Activated T-helper 9 cell treated with anti-CD3 and anti-CD28 coated beads, Interleukin-2, amount 50 U/mL, for 16 hours (primary cell): ENCODE measurements around the gene TIFAB.
"Not testable (repeated sequence)": the region's sequence is repeated elsewhere in the genome, so short reads cannot be mapped to it uniquely, and the experiment has no call there.

Experiments used
- DNase-seq: peaks from one replicate; pipeline ENCODE4 v3.0.0-alpha.2; 2020; ENCODE audit warnings: low read depth

TIFAB gene, protein sequence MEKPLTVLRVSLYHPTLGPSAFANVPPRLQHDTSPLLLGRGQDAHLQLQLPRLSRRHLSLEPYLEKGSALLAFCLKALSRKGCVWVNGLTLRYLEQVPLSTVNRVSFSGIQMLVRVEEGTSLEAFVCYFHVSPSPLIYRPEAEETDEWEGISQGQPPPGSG

DNA sequence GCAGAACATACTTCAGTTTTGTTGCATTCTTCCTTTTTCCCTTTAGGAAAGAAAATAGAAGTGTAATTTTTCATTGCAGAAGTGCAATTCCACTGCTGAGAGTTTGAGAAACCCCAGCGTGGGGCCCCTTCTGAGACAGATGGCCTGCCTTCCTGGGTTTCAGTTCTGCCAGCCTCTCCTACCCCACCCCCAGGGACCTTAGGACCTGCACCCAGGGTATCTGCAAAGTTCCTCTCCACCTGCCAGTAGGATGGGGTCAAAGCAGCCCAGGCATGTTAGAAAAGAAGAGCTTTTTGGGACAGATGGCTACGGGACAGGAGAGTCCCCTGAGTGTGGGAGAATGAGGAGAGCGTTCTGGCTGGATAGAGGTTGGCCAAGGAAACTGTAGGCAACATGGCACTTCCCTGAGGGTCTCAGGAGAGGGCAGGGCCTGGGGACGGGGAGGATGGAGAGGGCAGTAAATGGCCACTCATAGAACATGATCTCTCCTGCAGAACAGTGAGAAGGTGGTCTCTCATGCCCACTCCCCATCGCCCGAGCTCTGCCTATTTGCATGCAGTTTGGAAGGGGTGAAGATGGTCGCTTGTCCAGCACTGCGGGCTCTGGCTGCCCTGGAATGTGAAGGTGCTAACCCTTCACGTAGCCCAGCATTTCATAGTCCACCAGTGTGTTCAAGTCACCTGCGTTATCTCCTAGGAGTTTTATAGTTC lies at the start of gene TIFAB:
Gene TIFAB, minus strand, starts transcription at position 31 of the 710 bp plus-strand sequence. CDS start 2,412 bp downstream, outside the sequence.
- no peak for DNase-seq

DNA sequence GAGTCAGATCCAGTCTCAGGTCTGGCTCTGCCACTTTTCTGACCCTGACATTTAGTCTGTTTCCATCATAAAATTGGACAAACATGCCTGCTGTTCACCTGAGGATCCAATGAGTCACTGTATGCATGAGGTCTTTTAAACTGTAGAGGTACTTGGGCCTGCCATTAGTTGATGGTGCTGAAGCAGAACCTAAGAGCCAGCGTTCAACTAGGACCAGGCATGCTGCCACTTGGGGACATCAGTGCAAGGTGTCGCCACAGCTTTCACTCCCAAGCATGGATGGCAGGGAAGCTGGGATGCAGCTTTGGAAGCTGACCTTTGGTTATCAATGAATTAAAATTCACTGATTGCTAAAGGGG lies 46.5 kb upstream of the TIFAB start:
- no peak for DNase-seq

DNA sequence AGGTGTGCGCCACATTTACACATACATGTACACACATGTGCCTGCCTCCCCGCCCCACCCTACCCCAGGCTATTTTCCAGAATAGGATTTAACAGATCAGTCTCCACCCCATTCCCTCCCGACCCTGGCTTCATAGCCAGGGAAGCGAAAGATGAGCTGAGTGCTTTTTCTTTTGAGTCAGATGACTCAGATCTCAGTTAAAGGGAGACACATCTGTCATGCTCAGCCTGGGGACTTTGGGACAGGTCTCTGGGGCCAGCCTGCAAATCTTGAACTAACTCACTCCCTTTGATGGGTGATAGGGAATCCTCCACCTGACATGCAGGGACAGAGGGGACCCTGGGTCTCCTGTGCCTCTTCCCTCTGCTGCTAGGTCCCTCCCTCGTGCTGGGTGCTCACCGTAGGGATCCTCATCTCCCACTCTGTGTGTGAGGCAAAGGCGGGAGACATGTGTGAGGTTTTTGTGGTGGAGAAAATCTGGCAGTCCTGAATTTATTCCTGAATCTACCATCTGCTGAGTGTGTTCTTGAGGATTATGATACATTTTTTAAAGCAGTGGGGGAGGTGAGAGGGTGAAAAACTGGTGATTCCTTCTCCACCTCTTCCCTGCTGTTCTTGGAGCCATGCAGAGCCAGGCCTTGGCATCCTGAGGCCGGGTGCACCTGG lies 46.0 kb upstream of the TIFAB start:
- DNase-seq, result no peak

DNA sequence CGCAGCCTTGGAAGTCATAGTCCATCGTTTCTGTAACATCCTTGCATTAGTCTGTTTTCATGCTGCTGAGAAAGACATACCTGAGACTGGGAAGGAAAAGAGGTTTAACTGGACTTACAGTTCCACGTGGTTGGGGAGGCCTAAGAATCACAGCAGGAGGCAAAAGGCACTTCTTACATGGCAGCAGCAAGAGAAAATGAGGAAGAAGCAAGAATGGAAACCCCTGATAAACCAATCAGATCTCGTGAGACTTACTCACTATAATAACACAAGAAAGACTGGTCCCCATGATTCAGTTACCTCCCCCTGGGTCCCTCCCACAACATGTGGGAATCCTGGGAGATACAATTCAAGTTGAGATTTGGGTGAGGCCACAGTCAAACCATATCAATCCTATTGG lies 43.4 kb upstream of the TIFAB start:
- not testable (repeated sequence) for DNase-seq

DNA sequence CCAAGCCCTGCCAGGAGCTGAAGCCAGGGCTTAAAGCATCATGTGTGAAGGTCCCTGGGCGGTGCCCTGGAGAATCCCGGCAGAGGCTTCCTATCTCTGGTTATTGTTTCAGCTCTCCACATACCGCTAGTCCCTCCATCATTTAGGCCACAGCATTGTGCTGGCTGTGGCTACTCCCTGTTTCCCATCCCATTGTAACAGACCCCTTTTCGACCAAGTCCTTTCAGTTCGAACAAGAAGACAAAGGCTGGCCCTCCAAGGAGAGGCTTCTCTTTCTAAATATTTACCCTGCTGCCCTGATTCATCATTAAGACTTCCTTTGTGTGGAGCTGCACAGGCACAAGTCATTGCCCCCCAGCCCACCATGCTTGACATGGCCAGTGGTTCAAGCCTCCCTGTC lies 42.0 kb upstream of the TIFAB start:
- DNase-seq, result no peak

DNA sequence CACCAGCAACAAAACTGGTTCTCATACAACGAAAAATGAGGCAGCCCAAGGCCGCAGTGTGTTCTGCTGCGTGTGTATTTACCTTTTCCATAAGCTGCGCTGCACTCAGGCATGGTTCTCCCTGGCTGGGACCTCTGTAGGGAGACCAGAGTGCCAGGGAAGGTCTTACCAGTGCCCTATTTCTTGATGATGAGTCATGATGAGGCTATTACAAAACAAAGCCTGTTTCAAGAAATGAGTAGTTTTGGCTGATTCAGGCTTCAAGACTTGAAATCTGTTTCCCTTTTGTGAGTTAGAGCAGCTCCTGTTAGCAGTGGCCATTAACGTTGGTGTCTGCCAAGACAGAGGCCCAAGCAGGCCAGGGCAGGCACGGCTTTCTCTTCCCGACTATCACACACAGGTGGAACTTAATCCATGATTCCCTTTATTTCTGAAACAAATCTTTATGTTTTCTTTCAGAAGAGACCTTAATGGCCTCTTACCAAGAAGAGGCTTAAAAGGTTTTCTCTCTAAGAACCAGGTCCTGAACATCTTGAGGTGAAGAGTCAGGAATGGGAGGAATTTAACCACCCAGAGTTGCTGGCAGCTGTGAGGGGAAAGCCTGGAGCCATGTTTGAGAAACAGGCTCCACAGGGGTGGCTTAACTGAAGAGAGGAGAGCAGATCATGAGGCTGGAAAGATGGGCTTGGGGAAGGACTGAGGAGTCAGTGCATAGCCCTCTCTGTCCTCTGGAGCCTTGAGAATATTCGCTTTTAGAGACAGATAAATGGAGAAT lies 41.4 kb upstream of the TIFAB start:
- no peak for DNase-seq

DNA sequence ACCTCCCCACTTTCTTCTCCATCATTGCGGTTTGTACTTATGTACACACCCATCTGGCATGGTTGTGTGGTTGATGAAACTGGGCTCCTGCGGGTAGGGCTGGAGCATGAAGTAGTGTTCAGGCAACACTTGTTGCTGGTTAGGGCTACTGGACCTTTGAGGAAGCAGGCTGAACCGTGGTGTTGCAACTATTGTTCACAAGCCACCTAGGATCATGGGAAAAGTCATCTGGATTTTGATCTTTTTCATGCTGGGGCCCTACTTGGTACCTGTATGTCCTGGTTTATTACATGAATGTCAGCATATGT lies 40.1 kb upstream of the TIFAB start:
- DNase-seq, result no peak

DNA sequence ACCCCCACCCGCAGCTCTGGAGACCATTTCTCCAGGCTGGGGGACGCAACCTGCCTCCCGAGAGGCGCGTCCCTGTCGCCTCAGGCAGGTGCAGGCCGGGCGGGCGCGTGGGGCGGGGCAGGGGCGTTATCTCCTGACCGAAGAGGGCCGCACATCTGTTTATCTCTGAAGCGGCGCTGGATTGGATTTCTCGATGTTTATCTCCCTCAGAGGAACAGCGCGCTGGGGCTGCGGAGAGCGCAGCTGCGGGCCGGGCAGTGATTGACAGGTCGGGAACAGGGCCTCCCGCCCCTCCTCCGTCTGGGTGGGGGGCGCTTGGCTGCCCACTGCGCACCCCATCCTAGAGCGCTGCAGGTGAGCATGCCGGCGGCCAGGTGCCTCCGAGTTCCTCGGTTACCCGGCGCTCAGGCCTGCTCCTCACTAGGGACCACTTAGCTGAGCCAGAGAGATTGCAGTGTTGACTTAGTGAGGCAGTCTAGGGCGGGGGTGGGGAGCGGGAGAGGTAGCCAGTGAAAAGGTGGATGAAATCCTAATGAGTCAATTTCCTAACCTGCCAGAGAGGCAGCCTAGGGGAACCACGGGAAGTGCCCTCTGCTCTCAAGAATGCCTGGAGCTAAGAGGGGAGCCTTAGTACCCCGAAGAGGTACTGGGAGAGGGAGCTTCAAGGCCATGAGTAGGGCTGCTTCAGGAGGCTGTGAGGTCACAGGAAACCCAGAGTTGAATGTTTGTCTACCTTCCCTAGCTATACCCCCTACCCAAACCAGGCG lies 39.6 kb upstream of the TIFAB start:
- DNase-seq, result no peak

DNA sequence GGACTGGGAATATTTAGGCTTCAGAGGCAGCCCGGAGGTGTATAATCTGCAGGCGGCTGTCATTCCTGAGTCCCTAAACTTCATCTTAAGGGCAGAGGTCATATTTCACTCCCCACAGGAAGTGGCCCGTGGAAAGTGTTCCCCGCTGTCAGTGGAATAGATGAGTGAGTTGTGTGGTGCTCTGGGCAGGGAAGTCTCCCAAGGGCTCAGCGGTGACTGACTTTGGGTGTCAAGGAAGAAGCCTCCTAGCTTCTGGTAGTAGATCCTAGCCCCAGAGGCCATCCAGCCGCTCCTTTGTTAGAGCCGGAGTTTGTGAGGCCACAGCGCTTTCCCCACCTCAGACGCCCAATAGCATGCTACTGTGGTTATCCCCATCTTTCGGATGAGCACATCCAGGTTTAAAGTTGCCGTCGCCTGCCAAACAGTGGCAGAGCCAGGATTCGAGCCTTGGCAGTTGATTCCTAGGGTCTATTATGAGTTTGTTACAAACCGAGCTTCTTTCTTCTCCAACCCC lies 38.9 kb upstream of the TIFAB start:
- no peak for DNase-seq

DNA sequence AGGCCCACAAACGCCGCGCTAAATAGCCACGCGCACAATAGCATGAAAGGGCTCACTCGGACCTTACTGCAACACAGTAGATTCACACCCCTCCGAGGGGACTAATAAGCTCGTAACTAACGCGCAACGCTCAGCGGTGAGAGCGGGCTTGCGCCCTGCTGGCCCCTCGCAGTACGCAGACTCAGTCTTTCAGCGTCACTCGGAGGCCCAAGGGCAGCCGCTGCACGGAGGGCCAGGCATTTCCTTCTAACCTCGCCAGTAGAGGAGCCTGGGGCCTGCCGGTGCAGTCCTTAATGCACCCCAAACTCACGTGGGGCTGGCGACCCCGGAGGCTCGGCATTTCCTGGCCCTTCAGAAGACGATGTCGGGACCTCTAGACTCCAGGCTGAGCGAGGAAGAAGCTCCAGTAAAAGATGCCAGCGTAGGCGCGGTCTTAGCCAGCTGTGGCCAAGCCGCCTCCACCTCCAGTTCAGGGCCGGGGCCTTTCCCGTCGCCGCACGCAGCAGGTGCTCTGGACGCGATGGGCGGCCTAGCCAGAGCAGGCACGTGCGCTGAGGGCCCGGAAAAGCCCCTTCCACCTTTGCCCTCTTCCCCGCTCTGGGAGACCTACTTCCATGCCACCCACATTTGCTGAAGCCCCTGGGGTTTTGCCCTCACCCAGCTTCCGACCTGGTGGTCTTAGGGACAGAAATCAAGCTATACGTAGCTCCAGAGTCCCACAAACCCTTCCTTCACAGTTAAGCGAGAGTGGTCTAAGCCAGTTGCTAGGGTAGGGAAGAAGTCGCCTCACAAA lies 38.3 kb upstream of the TIFAB start:
- DNase-seq, result no peak

DNA sequence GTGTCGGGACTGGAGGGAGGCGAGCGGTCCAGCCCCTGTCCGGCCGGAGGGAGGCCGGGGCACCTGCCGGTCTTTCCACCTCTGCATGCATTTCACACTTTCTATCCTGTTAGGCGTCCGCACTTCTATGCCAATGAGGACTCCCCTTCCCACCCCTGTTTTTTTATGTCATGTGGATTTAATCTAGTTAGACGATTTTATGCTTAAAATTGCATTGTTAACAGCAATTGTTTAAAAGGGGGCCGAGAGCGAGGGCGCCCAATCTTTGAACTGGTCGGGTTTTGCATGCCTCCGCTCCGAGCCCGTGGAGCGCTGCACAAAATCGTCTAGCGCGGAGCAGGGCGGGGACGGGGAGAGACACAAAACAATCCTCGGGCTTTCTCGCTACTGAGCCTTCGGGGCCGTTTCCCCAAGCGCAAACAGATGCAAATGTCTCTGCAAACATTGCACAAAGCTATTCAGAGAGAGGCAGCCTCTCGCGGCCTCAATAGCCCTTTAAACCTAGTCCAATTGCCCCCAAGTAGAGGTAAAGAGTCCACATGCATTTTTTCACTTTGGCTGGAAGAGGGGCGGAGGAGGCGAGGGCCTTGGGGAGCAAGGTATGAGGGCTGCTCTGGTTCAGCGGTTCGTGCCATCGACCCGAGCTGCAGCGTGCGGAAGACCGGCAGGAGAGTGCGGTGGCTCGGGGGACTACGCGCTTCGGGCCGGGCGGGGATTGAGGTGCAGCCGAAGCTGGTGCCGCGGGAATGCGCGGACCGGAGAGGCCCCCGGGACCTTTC lies 37.5 kb upstream of the TIFAB start:
- no peak for DNase-seq

DNA sequence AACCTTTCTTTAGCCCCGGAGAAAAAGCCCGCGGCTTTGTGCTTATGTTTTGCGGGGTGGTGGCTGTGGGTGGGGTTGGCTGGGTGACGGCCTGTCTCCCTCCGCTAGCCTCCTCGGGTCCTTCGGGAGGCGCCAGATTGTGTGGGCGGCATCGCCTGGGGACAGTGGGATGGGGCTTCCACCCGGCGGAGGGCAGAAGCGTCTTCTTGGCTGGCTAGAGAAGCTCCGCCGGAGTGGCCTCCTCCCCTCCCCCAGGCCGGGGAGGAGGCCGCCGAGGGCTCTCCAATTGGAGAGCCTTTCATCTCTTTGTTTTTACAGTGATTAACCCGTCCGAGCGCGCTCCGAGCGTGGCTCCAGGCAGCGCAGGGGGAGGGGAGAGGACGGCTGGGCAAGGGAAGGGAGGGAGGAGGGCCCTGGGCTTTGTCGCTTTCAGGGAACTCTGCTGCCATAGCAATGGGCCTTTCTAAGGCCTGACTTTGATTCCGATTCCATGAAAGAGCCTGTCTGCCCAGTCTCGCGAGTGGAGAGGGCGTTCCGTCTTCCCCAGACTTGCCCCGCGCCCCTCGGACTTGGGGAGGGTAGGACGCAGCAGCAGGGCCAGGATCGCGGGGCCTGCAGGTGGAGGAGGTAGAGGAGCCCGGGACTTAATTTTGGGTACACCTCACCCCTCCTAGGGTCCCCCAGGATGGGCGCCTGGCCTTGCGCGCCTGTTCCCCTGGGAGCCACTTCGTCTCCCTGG lies 36.7 kb upstream of the TIFAB start:
- DNase-seq, result no peak

DNA sequence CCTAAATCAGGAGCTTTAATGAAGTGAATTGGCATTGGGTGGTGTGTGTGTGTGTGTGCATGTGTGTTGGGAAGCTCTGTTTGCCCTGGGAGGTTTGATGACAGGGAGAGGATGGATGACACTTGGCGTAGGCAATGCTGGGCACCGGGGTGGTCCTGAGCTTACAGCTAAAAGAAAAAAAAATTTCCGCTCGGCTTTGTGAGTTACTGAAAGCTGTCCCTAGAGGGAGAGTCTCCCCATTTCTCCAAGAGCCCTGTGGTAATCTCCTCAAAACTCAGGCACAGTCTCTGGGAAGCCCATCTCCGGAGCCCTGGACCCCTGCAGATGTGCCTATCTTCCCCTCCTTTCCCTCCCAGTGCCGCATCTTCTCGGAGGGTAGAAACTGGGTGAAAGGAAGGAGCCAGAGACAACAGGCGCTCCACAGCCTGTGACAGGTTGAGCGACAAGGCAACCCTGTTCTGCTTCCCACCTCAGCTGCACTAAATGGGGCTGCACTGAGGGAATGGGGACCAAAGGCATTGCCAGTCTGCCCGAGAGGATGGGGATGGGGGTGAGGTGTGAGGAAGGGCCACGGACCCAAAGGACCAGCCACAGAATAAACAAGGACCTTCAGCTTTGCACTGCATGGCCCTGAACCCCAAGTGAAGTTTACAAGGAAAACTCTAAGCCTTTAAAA lies 35.8 kb upstream of the TIFAB start:
- no peak for DNase-seq

DNA sequence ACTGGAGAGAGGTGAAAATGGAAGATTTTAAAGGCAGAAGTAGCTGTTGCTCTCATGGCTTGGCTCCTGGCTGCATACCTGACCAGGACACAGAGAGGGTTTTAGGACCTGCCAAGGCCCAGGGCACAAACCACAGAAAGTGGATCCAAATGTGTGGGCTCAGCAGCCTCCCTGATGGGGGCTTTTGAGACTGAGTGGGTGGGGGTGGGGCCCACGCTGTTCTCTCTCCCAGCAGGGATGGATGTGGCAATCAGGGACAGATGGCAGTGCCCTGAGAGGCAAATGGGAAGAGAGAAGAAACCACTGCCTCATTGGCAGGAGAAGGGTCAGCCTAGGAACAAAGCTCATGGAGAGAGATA lies 34.9 kb upstream of the TIFAB start:
- DNase-seq, result no peak

DNA sequence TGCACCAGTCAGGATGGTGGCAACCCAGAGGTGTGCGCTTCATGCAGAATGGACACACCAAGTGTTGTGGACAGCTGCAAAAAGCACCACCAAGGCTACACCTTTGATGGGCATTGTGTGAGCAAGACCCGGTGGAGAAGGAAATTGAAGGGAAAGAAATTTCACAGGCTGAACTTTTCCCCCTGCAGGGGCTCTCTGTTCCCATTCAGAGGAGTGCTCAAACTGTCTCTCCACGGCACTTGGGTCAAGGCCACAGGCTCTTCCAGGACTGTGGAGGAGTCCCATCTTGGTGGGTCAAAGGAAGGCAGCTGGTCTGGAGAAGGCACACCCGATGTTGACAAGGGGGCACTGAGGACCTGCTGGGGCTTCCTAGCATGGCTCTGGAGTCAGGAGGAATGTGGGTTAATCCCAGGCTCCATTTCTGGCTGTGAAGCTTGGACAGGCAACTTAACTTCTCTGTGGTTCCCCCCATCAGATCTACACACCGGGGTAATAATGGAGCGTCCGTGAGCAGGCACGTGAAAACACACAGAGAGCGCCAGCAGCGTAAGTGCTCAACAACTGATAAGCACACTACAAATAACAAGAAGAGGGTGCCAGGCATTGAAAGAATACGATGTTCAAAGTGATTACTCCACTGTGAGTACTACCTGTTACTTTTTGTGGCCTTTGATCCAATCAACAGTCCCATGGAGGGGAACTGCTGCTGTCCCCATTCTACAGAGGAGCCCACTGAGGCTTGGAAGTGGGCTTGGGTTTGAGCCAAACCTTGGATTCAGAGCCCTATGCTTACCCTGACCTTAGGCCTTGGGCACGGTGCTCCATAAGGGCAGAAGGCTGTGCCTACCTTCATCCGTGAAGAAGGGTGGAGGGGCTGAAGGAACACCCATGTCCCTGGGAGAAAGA lies 34.2 kb upstream of the TIFAB start:
- no peak for DNase-seq

DNA sequence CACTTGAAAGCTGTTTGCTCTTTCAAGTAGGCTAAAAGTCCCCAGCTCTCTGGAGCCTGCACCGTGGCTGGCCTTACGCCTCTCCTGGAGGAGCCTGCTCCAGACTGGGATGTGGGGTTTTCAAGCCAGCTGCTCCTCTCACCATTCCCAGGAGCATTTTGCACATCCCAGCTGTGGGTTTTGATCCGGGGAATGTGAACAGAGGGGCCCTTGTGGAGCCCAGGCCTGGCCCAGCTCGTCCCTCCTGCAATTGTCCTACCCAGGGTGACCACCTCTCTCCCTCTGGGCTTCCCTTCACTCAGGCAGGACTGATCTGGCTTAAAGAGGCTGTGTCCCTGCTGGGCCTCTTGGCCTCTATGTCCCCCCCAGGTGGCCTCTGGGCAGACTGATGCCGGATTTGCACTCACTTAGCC lies 32.5 kb upstream of the TIFAB start:
- DNase-seq, result no peak

DNA sequence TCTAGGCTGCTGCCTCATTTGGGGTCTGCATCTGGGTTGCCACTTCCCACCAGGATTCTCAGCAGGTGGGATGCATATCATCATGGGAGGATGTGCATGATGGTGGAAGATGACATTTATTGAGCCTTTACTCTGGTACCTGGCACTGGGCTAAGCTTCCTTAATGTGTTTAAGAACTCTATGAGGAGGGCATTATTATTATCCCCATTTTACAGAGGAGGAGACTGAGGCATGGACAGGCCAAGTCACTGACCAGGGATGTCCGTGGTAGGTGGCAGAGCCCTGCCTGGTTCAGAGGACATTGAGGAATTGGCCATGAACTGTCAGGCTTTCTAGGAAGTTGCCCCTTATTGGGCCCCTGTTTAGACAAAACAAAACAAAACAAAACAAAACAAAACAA lies 31.1 kb upstream of the TIFAB start:
- no peak for DNase-seq

DNA sequence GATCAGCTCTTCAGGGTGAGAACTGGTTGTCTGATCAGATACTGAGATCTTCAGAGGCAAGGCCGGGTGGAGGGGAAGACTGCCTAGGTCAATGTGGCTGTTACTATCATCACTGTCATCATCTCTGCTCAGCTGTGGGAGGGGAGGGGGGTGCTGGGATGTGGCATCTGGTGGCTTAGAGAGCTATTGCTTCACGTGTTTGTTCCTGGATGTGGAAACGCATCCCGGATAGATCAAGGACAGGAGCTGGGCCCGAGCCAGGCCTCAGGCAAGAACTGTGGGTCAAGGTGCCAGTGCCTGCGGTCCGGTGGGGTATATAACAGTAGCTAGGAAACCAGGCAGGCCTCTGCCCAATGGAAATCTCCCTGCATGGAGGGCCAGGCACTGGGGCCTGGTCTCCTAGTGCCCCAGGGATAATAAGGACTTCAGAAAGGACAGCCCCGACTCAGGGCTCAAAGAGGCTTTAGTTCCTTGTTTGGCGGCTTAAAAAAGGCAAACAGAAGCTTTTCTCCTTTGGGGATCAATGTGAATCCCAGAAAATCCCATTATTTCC lies 30.3 kb upstream of the TIFAB start:
- no peak for DNase-seq
